Activated CD4-positive, CD25-positive, alpha-beta regulatory T cell treated with anti-CD3 and anti-CD28 coated beads, Interleukin-2, amount 50 U/mL, for 72 hours (primary cell): Measurements from ENCODE around the gene ABCC9.

Source experiments
- DNase-seq: peaks from one replicate; pipeline ENCODE4 v3.0.0; 2021

ABCC9 gene

GRCh38 chr12:21769307-21769706, 171.9 kb downstream of the ABCC9 start:
- DNase-seq: no peak

- DNase-seq: no peak
Measured at GRCh38 chr12:21766403-21766802, 174.8 kb downstream of the ABCC9 start.

- no peak for DNase-seq
Measured at GRCh38 chr12:21764950-21765349, 176.3 kb downstream of the ABCC9 start.

- DNase-seq: no peak
Measured at GRCh38 chr12:21764065-21764464, 177.2 kb downstream of the ABCC9 start.

GRCh38 chr12:21763531-21763930, 177.7 kb downstream of the ABCC9 start:
- no peak for DNase-seq

GRCh38 chr12:21759737-21760136, 181.5 kb downstream of the ABCC9 start:
- DNase-seq: no peak

- no peak for DNase-seq
Measured at GRCh38 chr12:21757735-21758134, 183.5 kb downstream of the ABCC9 start.

- DNase-seq: no peak
Measured at GRCh38 chr12:21756699-21757098, 184.5 kb downstream of the ABCC9 start.

GRCh38 chr12:21751517-21751916, 189.7 kb downstream of the ABCC9 start:
- no peak for DNase-seq
